Right atrium auricular region (tissue), 2 donors: ENCODE data around the gene GLRA3. TPM values are rescaled to one million over a fixed set of nuclear protein-coding genes. Genes with fewer than 3 reads are reported as not detected.

ENCODE experiments used
- DNase-seq: peaks from one replicate; pipeline ENCODE4 v3.0.0-alpha.2; 2019; ENCODE audit warnings: low spot score
- H3K27ac ChIP-seq, 2 donors: fragments of 200-600 bp; sonication (generic); 1 replicate in 1 of 2; 2 replicates in 1 of 2; pipeline ENCODE4 v1.5.1; 2016 to 2019
- H3K27me3 ChIP-seq, 2 donors: fragments of 200-600 bp; sonication (generic); one replicate each; pipeline versions ENCODE4 v1.5.1 to v1.6.0; 2017 to 2019
- H3K36me3 ChIP-seq: fragments of 200-600 bp; sonication (generic); one replicate; pipeline ENCODE4 v1.5.1; 2016
- H3K4me1 ChIP-seq, 2 donors: fragments of 200-600 bp; sonication (generic); one replicate each; pipeline versions ENCODE4 v1.5.1 to v1.6.0; 2017 to 2019
- H3K4me3 ChIP-seq, 2 donors: fragments of 200-600 bp; sonication (generic); 1 replicate in 1 of 2; 2 replicates in 1 of 2; pipeline ENCODE4 v1.5.1; 2017 to 2019; ENCODE audit warnings: mild to moderate bottlenecking in 1 of 2, moderate library complexity in 1 of 2
- H3K9me3 ChIP-seq, 2 donors: fragments of 200-600 bp; sonication (generic); one replicate each; pipeline ENCODE4 v1.5.1; 2019
- total RNA-seq, 2 donors: library from RNA; depleted of rRNA; stranded (reverse); fragments of >200 nt; gene quantifications; one replicate each; pipeline ENCODE4 v1.1.0, GENCODE V29; 2016
- TF ChIP-seq, protein P1 (sequence below), 2 donors: fragments of 200-600 bp; sonication (generic); IDR thresholded peaks; one replicate each; pipeline ENCODE4 v1.5.1; 2019; ENCODE audit warnings: antibody characterized with exemption in 2 of 2

GLRA3 gene
- total RNA-seq, 2 donors from 2014 or later, result not detected

DNA sequence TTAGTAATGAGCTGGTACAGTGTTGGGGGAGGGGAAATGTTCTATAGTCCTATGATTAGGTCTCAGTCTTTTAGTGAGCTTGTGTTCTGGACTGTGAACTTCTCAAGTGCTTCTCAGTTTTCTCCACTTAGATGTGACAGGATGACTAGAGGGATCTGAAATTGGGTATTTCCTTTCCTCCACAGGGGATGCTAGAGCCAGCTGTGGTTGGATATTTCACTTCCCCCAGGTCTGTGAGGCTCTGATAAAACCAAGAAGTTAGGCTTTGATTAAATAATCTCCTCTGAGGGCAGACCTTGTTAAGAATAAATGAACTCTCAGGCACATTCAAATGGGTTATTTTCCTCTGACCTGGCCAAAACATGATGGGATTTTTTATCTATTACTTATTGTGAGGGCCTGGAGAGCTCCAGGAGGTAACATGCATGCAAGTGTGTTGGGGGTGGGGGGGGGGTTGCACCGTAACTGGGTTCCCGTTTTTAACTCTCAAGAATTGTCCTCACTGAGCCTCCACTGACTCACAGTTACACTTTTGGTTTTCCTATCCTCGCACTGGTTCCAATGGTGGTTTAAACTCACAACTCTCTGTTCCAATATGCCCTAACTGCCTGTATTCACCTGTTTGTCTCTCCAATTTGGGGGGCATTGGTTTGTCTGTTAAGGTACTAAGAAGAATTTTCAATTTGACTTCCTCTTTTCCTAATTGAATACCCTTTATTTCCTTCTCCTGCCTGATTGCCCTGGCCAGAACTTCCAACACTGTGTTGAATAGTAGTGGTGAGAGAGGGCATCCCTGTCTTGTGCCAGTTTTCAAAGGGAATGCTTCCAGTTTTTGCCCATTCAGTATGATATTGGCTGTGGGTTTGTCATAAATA, 28.1 kb upstream of the GLRA3 start:
- no peaks in the 10 kb centered on the region for H3K4me1 ChIP-seq
- no peaks in the 10 kb centered on the region for H3K27me3 ChIP-seq
- DNase-seq, result no peak
- H3K36me3 ChIP-seq, result no peaks in the 10 kb centered on the region
- H3K4me3 ChIP-seq, result no peak overlapping the region
- H3K9me3 ChIP-seq, result peaks cover 0 to 4% of the 10 kb centered on the region in 2 donors
- H3K27ac ChIP-seq, result no peak overlapping the region
- TF ChIP-seq, protein P1, sequence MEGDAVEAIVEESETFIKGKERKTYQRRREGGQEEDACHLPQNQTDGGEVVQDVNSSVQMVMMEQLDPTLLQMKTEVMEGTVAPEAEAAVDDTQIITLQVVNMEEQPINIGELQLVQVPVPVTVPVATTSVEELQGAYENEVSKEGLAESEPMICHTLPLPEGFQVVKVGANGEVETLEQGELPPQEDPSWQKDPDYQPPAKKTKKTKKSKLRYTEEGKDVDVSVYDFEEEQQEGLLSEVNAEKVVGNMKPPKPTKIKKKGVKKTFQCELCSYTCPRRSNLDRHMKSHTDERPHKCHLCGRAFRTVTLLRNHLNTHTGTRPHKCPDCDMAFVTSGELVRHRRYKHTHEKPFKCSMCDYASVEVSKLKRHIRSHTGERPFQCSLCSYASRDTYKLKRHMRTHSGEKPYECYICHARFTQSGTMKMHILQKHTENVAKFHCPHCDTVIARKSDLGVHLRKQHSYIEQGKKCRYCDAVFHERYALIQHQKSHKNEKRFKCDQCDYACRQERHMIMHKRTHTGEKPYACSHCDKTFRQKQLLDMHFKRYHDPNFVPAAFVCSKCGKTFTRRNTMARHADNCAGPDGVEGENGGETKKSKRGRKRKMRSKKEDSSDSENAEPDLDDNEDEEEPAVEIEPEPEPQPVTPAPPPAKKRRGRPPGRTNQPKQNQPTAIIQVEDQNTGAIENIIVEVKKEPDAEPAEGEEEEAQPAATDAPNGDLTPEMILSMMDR (IDR thresholded peaks at IDR 0.05), result no peak

DNA sequence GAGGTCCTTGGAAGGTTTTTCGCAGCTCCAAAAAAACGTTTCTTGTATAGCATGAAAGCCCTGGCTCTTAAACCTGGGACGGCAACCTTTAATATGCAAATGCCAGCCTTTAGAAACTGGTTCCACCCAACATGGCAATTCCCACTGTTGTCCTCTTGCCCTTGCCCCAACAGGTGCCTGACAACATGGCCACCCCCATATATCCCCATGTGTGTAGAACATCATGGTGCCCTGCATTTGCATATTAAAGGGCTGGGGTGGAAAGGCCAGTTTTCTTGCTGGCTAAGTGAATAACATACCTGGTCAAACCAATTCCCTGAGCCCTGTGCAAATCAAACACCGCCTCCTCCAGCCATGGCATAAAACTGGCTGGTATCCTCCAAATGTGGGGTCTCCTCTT, 26.0 kb upstream of the GLRA3 start:
- no peak for DNase-seq
- no peak overlapping the region for H3K27ac ChIP-seq
- H3K9me3 ChIP-seq, result peaks cover 0 to 4% of the 10 kb centered on the region in 2 donors
- H3K4me1 ChIP-seq, result no peaks in the 10 kb centered on the region
- TF ChIP-seq, protein P1 (IDR thresholded peaks at IDR 0.05), result no peak
- H3K27me3 ChIP-seq, result no peaks in the 10 kb centered on the region
- no peak overlapping the region for H3K4me3 ChIP-seq
- H3K36me3 ChIP-seq, result no peaks in the 10 kb centered on the region

DNA sequence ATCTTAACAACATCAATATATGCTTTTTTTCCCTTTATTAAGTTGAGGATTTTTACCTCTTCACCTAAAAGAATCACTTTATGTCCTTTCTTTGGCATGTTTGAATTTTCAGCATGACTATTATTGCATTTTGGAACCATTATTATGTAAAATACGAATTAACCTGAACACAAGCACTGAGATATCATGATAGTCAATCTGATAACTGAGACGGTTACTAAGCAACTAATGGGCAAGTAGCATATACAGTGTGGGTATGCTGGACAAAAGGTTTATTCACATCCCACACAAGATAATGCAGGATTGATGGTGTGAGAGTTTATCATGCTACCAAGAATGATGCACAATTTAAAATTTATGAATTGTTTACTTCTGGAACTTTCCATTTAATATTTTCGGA, 24.6 kb upstream of the GLRA3 start:
- TF ChIP-seq, protein P1 (IDR thresholded peaks at IDR 0.05), result no peak
- H3K27me3 ChIP-seq, result no peaks in the 10 kb centered on the region

DNA sequence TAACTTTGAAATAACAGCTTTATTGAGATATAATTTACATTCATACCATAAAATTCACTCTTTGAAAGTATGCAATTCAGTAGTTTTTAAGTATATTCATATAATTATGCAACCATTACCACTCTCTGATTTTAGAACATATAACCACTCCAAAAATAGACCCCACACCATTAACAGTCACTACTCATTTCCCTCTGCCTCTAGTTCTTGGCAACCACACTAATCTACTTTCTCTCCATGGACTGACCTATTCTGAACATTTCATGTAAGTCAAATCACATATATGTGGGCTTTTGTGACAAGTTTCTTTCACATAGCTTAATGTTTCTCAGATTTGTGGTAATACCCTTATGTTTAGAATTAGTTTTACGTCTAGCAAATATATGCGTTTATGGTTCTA, 19.5 kb upstream of the GLRA3 start:
- H3K4me1 ChIP-seq, result no peaks in the 10 kb centered on the region
- H3K9me3 ChIP-seq, result peaks cover 0 to 5% of the 10 kb centered on the region in 2 donors
- no peaks in the 10 kb centered on the region for H3K36me3 ChIP-seq
- H3K27ac ChIP-seq, result no peak overlapping the region
- DNase-seq, result no peak
- TF ChIP-seq, protein P1 (IDR thresholded peaks at IDR 0.05), result no peak
- no peak overlapping the region for H3K4me3 ChIP-seq
- no peaks in the 10 kb centered on the region for H3K27me3 ChIP-seq

More for the DNA sequence above, 24.6 kb upstream of the GLRA3 start:
- Histone ChIP-seq H3K9me3 (no peaks in the 10 kb centered on the region), H3K27ac (no peak overlapping the region), H3K36me3 (no peaks in the 10 kb centered on the region), H3K4me1 (no peaks in the 10 kb centered on the region), H3K4me3 (no peak overlapping the region)
- no peak for DNase-seq

DNA sequence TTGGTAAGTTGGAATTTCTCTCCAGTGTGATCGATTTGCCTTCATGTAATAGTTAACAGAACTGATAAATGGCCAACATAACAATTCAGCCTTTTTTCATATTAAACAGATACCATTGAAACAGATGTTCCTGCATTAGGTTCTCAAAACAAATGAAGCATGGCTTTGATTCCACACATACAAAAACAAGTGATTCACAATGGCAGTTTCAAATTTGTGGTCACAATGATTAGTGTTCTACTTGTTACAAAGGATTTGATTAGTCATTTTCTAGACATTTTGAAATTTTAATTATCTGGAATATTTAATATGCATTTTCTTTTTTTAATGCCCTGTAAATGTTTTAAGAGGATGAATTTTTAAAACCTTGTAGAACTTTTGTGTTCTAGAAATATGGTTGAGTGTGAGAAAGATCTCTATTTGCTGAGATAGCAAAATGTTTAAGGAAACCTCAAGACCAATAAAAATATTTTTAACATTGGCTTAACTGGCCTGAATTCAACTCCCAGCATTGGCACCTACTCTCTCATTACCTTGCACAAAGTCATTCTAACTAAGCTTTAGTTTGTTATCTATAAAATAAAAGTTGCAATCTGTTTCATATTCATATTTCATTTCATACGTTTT, 18.9 kb upstream of the GLRA3 start:
- Histone ChIP-seq H3K27me3 (no peaks in the 10 kb centered on the region), H3K4me1 (no peaks in the 10 kb centered on the region), H3K9me3 (peaks cover 0 to 5% of the 10 kb centered on the region in 2 donors), H3K36me3 (no peaks in the 10 kb centered on the region), H3K27ac (no peak overlapping the region), H3K4me3 (no peak overlapping the region)
- DNase-seq, result no peak
- TF ChIP-seq, protein P1 (IDR thresholded peaks at IDR 0.05), result no peak
